AG04450 (cell line): ENCODE results near the gene METTL17. TPM values are rescaled to one million over a fixed set of nuclear protein-coding genes. Genes with fewer than 3 reads are reported as not detected.

Experiments used
- CTCF ChIA-PET: fragments of 300-600, 350-600 bp; formaldehyde crosslinking; extraction: SDS; loops from one replicate; lab custom pipeline; 2022; ENCODE audit warnings: antibody characterized with exemption, inconsistent platforms; lab: Charles Lee
- POLR2A ChIA-PET: fragments of 350-600 bp; formaldehyde crosslinking; extraction: SDS; loops from one replicate; lab custom pipeline; 2021; ENCODE audit warnings: antibody characterized with exemption, inconsistent platforms; lab: Yijun Ruan, JAX
- DNase-seq: peaks from one replicate; pipeline ENCODE4 v3.0.0-alpha.2; 2011; ENCODE audit warnings: low read depth, low spot score
- H3K27ac ChIP-seq: one replicate; pipeline ENCODE4 v1.5.1; 2012; ENCODE audit warnings: low read depth, low read length, control low read depth
- H3K27me3 ChIP-seq: one replicate; pipeline ENCODE4 v1.6.0; 2012; ENCODE audit warnings: low read length; ENCODE audit not compliant: control insufficient read depth, insufficient read depth
- H3K4me3 ChIP-seq: 2 replicates; pipeline ENCODE4 v1.5.1; 2011; ENCODE audit warnings: mild to moderate bottlenecking, low read depth, low read length, control low read depth
- H3K9me3 ChIP-seq: 2 replicates; pipeline ENCODE4 v1.5.1; 2012; ENCODE audit warnings: low read length; ENCODE audit not compliant: control insufficient read depth, insufficient read depth
- polyA plus RNA-seq: library from polyadenylated mRNA; depleted of rRNA; stranded (reverse); fragments of >200 nt; gene quantifications from 2 replicates; pipeline ENCODE4 v1.2.3, GENCODE V29; 2011
- TF ChIP-seq, protein P1 (sequence below): IDR thresholded peaks from 2 replicates; pipeline ENCODE4 v1.5.1; 2011; ENCODE audit warnings: low read depth, low read length, control low read depth, inconsistent platforms

Gene METTL17
- polyA plus RNA-seq, 1 experiment, result 62.7 TPM

DNA sequence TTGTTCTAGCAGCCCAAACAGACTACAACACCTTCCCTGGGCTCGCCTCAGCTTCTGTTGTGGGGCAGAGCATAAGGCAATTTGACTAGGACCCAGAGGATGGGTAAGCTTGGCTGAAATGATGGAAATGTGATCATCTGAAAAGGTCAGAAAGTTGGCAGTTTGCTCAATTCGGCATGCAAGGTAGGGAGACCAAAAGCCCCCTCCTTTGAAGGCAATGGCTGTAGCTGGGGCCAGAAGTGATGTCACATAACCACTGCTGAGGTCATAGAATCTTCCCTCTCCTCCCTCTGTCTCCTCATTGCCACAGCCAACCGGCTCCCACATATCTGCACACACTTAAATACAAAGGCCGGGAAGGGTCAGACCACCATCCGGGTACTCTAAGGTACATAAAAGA lies 40.1 kb downstream of the METTL17 start, which contains the start of gene TPPP2:
TPPP2 (plus strand) TSS at position 301 of the 400 bp plus-strand sequence. CDS start 365 bp downstream, outside the sequence.
- CTCF ChIA-PET, result interaction anchor here (3.2 kb wide), 1 partner anchor 15 kb away, joined by 16 read pairs; no protein-coding TSS in a partner anchor
- POLR2A ChIA-PET, result no interaction called here
- no peak within 1 kb of the TSS for H3K27ac ChIP-seq
- no peaks in the 10 kb centered on the region; the same call in 1 of the 2 replicates for H3K9me3 ChIP-seq
- peaks cover 54% of the 10 kb centered on the region for H3K27me3 ChIP-seq
- no peak for DNase-seq
- TF ChIP-seq, protein P1, sequence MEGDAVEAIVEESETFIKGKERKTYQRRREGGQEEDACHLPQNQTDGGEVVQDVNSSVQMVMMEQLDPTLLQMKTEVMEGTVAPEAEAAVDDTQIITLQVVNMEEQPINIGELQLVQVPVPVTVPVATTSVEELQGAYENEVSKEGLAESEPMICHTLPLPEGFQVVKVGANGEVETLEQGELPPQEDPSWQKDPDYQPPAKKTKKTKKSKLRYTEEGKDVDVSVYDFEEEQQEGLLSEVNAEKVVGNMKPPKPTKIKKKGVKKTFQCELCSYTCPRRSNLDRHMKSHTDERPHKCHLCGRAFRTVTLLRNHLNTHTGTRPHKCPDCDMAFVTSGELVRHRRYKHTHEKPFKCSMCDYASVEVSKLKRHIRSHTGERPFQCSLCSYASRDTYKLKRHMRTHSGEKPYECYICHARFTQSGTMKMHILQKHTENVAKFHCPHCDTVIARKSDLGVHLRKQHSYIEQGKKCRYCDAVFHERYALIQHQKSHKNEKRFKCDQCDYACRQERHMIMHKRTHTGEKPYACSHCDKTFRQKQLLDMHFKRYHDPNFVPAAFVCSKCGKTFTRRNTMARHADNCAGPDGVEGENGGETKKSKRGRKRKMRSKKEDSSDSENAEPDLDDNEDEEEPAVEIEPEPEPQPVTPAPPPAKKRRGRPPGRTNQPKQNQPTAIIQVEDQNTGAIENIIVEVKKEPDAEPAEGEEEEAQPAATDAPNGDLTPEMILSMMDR, result no peak
- no peak within 1 kb of the TSS for H3K4me3 ChIP-seq

DNA sequence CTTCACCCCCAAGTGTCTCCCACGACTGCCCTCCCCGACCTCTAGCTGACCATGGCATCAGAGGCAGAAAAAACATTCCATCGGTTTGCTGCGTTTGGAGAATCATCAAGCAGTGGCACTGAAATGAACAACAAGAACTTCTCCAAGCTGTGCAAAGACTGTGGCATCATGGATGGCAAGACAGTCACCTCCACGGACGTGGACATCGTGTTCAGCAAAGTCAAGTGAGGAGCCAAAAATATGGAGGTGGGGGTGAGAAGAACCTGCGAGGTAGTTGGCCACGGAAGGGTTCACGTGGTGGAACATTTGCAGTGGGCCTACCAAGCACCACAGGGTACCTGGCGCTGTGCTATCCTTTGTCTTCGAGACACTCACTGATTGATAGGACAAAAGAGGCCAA lies 40.8 kb downstream of the METTL17 start:
- TF ChIP-seq, protein P1, result no peak
- H3K27me3 ChIP-seq, result peaks cover 54% of the 10 kb centered on the region
- ChIA-PET POLR2A (no interaction called here), CTCF (interaction anchor here (3.2 kb wide), 1 partner anchor 16 kb away, joined by 16 read pairs; no protein-coding TSS in a partner anchor)
- H3K4me3 ChIP-seq, result no peak overlapping the region
- H3K27ac ChIP-seq, result no peak overlapping the region
- DNase-seq, result no peak
- no peaks in the 10 kb centered on the region; the same call in 1 of the 2 replicates for H3K9me3 ChIP-seq

DNA sequence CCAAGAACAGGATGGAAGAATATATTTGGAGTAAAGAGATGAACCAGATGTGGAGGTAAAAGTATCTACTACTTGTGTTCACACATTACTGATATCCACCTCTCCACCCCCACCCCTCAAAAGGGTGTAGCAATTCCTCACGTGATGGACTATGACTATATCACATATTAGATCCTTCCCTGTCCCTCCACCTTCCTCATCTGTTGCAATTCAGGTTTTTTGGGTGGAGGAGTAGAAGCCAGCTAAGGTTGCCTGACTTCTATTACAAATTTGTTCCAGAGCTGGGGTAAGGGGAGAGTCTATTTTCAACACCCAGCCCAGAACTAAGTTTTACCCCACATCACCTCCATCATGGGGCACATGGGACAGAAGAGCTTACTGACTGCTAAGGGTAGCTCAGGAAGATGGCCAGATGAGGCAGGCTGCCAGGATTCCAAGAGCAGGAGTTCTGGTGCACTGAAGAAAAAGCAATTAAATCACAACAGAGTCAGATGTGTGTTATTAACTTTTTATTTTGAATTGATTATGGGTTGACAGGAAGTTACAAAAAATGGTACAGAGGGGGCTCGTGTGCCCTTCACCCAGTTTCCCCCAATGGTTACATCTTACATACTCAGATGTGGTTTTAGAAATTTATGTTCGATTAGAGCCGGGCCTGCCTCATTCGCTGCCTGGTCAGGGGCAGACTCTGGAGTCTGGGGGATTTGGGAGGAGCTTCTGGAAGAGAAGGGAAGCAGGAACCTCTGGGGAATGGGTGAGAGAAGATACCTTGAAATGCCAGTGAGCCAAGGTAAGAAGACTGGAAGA lies 42.7 kb downstream of the METTL17 start:
- Histone ChIP-seq H3K27me3 (peaks cover 42% of the 10 kb centered on the region), H3K27ac (no peak overlapping the region), H3K9me3 (no peaks in the 10 kb centered on the region), H3K4me3 (no peak overlapping the region)
- CTCF ChIA-PET, result interaction anchor here (0.5 to 3.6 kb wide), 6 partner anchors 7 to 62 kb away, joined by 3 to 24 read pairs (median 3); no protein-coding TSS in a partner anchor
- DNase-seq, result no peak
- TF ChIP-seq, protein P1, result no peak
- POLR2A ChIA-PET, result no interaction called here

DNA sequence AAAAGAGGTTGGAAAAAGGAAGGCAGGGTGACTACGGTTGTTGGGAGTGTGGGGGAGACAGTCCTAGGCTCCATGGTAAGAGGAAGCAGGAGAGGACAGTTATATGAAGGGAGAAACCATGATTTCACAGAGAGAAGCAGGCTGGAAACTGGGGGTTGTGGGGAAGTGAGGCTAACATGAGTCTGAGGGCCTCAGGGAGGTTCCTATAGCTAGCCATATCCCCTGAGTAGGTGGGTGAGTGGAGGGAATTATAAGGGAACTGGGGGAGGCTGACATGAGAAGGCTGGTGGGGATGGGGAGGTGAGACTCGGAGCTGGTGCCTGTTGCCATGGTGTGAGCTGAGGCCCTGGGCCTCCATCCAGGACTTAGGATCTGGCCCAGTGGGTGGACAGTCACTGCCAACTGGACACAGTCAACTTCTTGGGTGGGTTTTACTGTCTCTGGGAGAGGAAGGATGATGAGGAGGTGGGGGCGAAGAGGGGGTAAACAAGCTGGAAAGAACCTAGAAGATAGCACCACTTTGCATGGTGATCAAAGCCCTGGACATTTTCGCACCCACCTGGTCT lies 43.4 kb downstream of the METTL17 start:
- no peak overlapping the region for H3K4me3 ChIP-seq
- H3K9me3 ChIP-seq, result no peaks in the 10 kb centered on the region
- CTCF ChIA-PET, result interaction anchor here (1.0 to 3.6 kb wide), 2 partner anchors 18 to 62 kb away, joined by 3 to 24 read pairs; no protein-coding TSS in a partner anchor
- H3K27ac ChIP-seq, result no peak overlapping the region
- TF ChIP-seq, protein P1, result no peak
- DNase-seq, result no peak
- POLR2A ChIA-PET, result no interaction called here
- peaks cover 42% of the 10 kb centered on the region for H3K27me3 ChIP-seq
